Measurements from ENCODE around the gene THRA. TPM values are rescaled to one million over a fixed set of nuclear protein-coding genes. Genes with fewer than 3 reads are reported as not detected.

THRA gene
- total and polyA plus RNA-seq, 11 donors: 50.6 to 105 (median 69.8) TPM

GRCh38 chr17:40034426-40035161, 28.2 kb upstream of the THRA start:
- intact Hi-C loops (cut with DNase I): loop anchor here in 6 of 10 donors (5.0 to 10.0 kb wide), 4 partner anchors 43 to 133 kb away; no protein-coding TSS in a partner anchor
- TF ChIP-seq CTCF (IDR thresholded peaks at IDR 0.05): no peak
- TF ChIP-seq POLR2A (IDR thresholded peaks at IDR 0.05): no peak
- no peak overlapping the region for H3K4me3 ChIP-seq
- DNase-seq (peak in 2 of 5 donors; percentile 2 to 4), ATAC-seq (no peak)
- no peaks in the 10 kb centered on the region for H3K9me3 ChIP-seq
- H3K4me1 ChIP-seq: peaks cover 0 to 35% (median 13%) of the 10 kb centered on the region in 12 donors
- H3K27ac ChIP-seq: no peak overlapping the region
- no peaks in the 10 kb centered on the region for H3K27me3 ChIP-seq
- peaks cover 0 to 74% (median 68%) of the 10 kb centered on the region in 9 donors for H3K36me3 ChIP-seq
- 74 to 83% (median 76%) methylated on average over 8 of the region's 8 CpGs for WGBS, 4 donors

GRCh38 chr17:40035162-40035559, 27.6 kb upstream of the THRA start:
- peak in 1 of 5 donors; percentile 33 for DNase-seq
- peak in 1 of 4 donors; percentile 14 for ATAC-seq
- Histone ChIP-seq H3K27me3 (no peaks in the 10 kb centered on the region), H3K4me1 (peaks cover 0 to 35% (median 13%) of the 10 kb centered on the region in 12 donors), H3K27ac (no peak overlapping the region), H3K4me3 (no peak overlapping the region), H3K36me3 (peaks cover 0 to 68% (median 62%) of the 10 kb centered on the region in 9 donors), H3K9me3 (no peaks in the 10 kb centered on the region)
- 33 to 50% (median 38%) methylated on average over 2 to 12 of the region's 12 CpGs for WGBS, 4 donors
- TF ChIP-seq CTCF (IDR thresholded peaks at IDR 0.05): peak in 11 of 12 donors; percentile 30 to 61 (median 47)
- TF ChIP-seq POLR2A (IDR thresholded peaks at IDR 0.05): no peak
- intact Hi-C loops (cut with DNase I): loop anchor here in 5 of 10 donors (5.0 to 10.0 kb wide), 4 partner anchors 42 to 132 kb away; no protein-coding TSS in a partner anchor

- H3K27me3 ChIP-seq: no peaks in the 10 kb centered on the region
- TF ChIP-seq CTCF (IDR thresholded peaks at IDR 0.05): peak; percentile 49 to 85 (median 76)
- TF ChIP-seq POLR2A (IDR thresholded peaks at IDR 0.05): no peak
- H3K36me3 ChIP-seq: peaks cover 0 to 49% (median 37%) of the 10 kb centered on the region in 9 donors
- WGBS, 4 donors: 14 to 21% (median 16%) methylated on average over 11 of the region's 11 CpGs
- H3K4me1 ChIP-seq: peaks cover 0 to 26% (median 12%) of the 10 kb centered on the region in 12 donors
- H3K4me3 ChIP-seq: peak overlapping the region in 2 of 12 donors; percentile 9 to 16
- peak overlapping the region; percentile 38 to 88 (median 77) for H3K27ac ChIP-seq
- intact Hi-C loops (cut with DNase I): loop anchor here in 6 of 10 donors (1.0 to 10.0 kb wide), 6 partner anchors 23 to 128 kb away; partner anchors contain the start of gene THRA (in 1 of the 6)
- ATAC-seq (peak; percentile 95 to 98 (median 96)), DNase-seq (peak; percentile 69 to 86 (median 82))
- no peaks in the 10 kb centered on the region for H3K9me3 ChIP-seq
Measured at GRCh38 chr17:40038882-40039513, 23.8 kb upstream of the THRA start.

GRCh38 chr17:40041196-40041595, 21.6 kb upstream of the THRA start:
- intact Hi-C loops (cut with DNase I): loop anchor here in 1 of 10 donors (5.0 kb wide), 1 partner anchor 36 kb away; no protein-coding TSS in a partner anchor
- Histone ChIP-seq H3K9me3 (no peaks in the 10 kb centered on the region), H3K4me1 (peaks cover 0 to 18% (median 11%) of the 10 kb centered on the region in 12 donors), H3K4me3 (no peak overlapping the region), H3K27ac (no peak overlapping the region), H3K27me3 (no peaks in the 10 kb centered on the region), H3K36me3 (peaks cover 0 to 45% (median 33%) of the 10 kb centered on the region in 9 donors)
- WGBS, 4 donors: 88 to 96% (median 94%) methylated on average over 2 of the region's 2 CpGs
- DNase-seq: no peak
- no peak for TF ChIP-seq CTCF (IDR thresholded peaks at IDR 0.05)
- TF ChIP-seq POLR2A (IDR thresholded peaks at IDR 0.05): no peak
- no peak for ATAC-seq
